ENCODE measurements around the gene TMEM109. TPM values are rescaled to one million over a fixed set of nuclear protein-coding genes. Genes with fewer than 3 reads are reported as not detected.

The TMEM109 gene
- total RNA-seq, 1 experiment from 2014 or later = 165 TPM

- Histone ChIP-seq H4K20me1 (ENCODE audit: low read length) (peaks cover 6% of the 10 kb centered on the region; the same call in 1 of the 2 replicates), H3F3A (ENCODE audit: low read length, unreplicated experiment) (no peaks in the 10 kb centered on the region), H3K27me3 (ENCODE audit: low read length) (no peaks in the 10 kb centered on the region), H3K4me1 (ENCODE audit: insufficient read depth, low read length) (peaks cover 26% of the 10 kb centered on the region), H3K36me3 (ENCODE audit: low read depth, low read length) (peaks cover 20% of the 10 kb centered on the region; the same call in 1 of the 2 replicates), H3K27ac (ENCODE audit: low read length) (peak within 1 kb of the TSS; percentile 56), H3K4me3 (ENCODE audit: low read length) (peak within 1 kb of the TSS; percentile 85), H2AFZ (ENCODE audit: low read length) (peak within 1 kb of the TSS; percentile 75), H3K9me2 (replicated peaks; ENCODE audit: low read length) (no peaks in the 10 kb centered on the region), H3K79me2 (ENCODE audit: low read length) (peaks cover 18% of the 10 kb centered on the region), H3K4me2 (ENCODE audit: low read length) (peak within 1 kb of the TSS; percentile 90), H3K9me3 (ENCODE audit: low read length) (no peaks in the 10 kb centered on the region), H3K9ac (ENCODE audit: low read length) (peak within 1 kb of the TSS; percentile 86)
- intact Hi-C loops (cut with micrococcal nuclease) = loop anchor here (1.0 kb wide), 1 partner anchor 9 kb away; no protein-coding TSS in a partner anchor
- POLR2A ChIA-PET (ENCODE audit: unreplicated experiment) = no interaction called here
- no TSS peak for BruUV-seq (replicated peaks)
- peak; percentile 82 for DNase-seq
- no peak for TF ChIP-seq EZH2 (IDR thresholded peaks at IDR 0.05; ENCODE audit: low read length, unreplicated experiment)
- TF ChIP-seq EZH2phosphoT487 (IDR thresholded peaks at IDR 0.05; ENCODE audit: borderline replicate concordance, low read length) = no peak
- TF ChIP-seq CTCF (conservative IDR thresholded peaks at IDR 0.05; ENCODE audit: low read depth, low read length) = no peak
- CTCF ChIA-PET = interaction anchor here (0.7 kb wide), 1 partner anchor 250 kb away, joined by 4 read pairs; no protein-coding TSS in a partner anchor
- ATAC-seq = peak; percentile 83
Observed at GRCh38 chr11:60924110-60924905, 10.3 kb downstream of the TMEM109 start, which contains the start of gene TMEM132A. TMEM132A (plus strand) TSS chr11:60924460; CDS start chr11:60924634, 174 bp downstream.

GRCh38 chr11:60924906-60925853, 11.2 kb downstream of the TMEM109 start:
- Histone ChIP-seq H3K9me2 (replicated peaks; ENCODE audit: low read length) (no peaks in the 10 kb centered on the region), H3K4me2 (ENCODE audit: low read length) (peak overlapping the region; percentile 90), H3K9ac (ENCODE audit: low read length) (peak overlapping the region; percentile 86), H4K20me1 (ENCODE audit: low read length) (peaks cover 6% of the 10 kb centered on the region; the same call in 1 of the 2 replicates), H3K27me3 (ENCODE audit: low read length) (no peaks in the 10 kb centered on the region), H3K4me1 (ENCODE audit: insufficient read depth, low read length) (peaks cover 26% of the 10 kb centered on the region), H3K4me3 (ENCODE audit: low read length) (peak overlapping the region; percentile 85), H3K79me2 (ENCODE audit: low read length) (peaks cover 11% of the 10 kb centered on the region), H3K27ac (ENCODE audit: low read length) (peak overlapping the region; percentile 56), H3F3A (ENCODE audit: low read length, unreplicated experiment) (no peaks in the 10 kb centered on the region), H3K36me3 (ENCODE audit: low read depth, low read length) (peaks cover 13% of the 10 kb centered on the region; the same call in 1 of the 2 replicates), H3K9me3 (ENCODE audit: low read length) (no peaks in the 10 kb centered on the region), H2AFZ (ENCODE audit: low read length) (peak overlapping the region; percentile 75)
- ChIA-PET CTCF (no interaction called here), POLR2A (ENCODE audit: unreplicated experiment) (no interaction called here)
- no TSS peak for BruUV-seq (replicated peaks)
- ATAC-seq = peak; percentile 36
- no peak for TF ChIP-seq EZH2 (IDR thresholded peaks at IDR 0.05; ENCODE audit: low read length, unreplicated experiment)
- TF ChIP-seq CTCF (conservative IDR thresholded peaks at IDR 0.05; ENCODE audit: low read depth, low read length) = no peak
- TF ChIP-seq EZH2phosphoT487 (IDR thresholded peaks at IDR 0.05; ENCODE audit: borderline replicate concordance, low read length) = no peak
- intact Hi-C loops (cut with micrococcal nuclease) = loop anchor here (1.0 kb wide), 1 partner anchor 10 kb away; no protein-coding TSS in a partner anchor
- no peak for DNase-seq
